NCI-H1417 treated with DMSO at 0.1 percent for 48 hours (cell line): ENCODE data around the gene GDF7.

ENCODE experiments used
- DNase-seq: peaks from one replicate; lab custom pipeline; 2025; lab: John Stamatoyannopoulos, UW

The GDF7 gene

GRCh38 chr2:20645301-20645701 lies 21.6 kb upstream of the GDF7 start:
- no peak for DNase-seq

- DNase-seq, result no peak
Measured at GRCh38 chr2:20645761-20646160, 21.2 kb upstream of the GDF7 start.

- DNase-seq, result no peak
Measured at GRCh38 chr2:20646446-20646845, 20.5 kb upstream of the GDF7 start.

GRCh38 chr2:20647211-20647610 lies 19.7 kb upstream of the GDF7 start:
- no peak for DNase-seq

- DNase-seq, result no peak
Measured at GRCh38 chr2:20647738-20648137, 19.2 kb upstream of the GDF7 start.

- DNase-seq, result no peak
Measured at GRCh38 chr2:20648206-20648605, 18.7 kb upstream of the GDF7 start.

- no peak for DNase-seq
Measured at GRCh38 chr2:20648831-20649230, 18.1 kb upstream of the GDF7 start.

GRCh38 chr2:20649576-20649975 lies 17.4 kb upstream of the GDF7 start:
- DNase-seq, result no peak

- no peak for DNase-seq
Measured at GRCh38 chr2:20649976-20650375, 17.0 kb upstream of the GDF7 start.

- no peak for DNase-seq
Measured at GRCh38 chr2:20650393-20650876, 16.5 kb upstream of the GDF7 start.

GRCh38 chr2:20650877-20651730 lies 15.8 kb upstream of the GDF7 start, which contains the start of gene HS1BP3:
Gene HS1BP3 (minus strand): TSS chr2:20651098. CDS start chr2:20651063, 35 bp downstream.
- peak; percentile 57 for DNase-seq

GRCh38 chr2:20651731-20652099 lies 15.2 kb upstream of the GDF7 start:
- no peak for DNase-seq

- DNase-seq, result no peak
Measured at GRCh38 chr2:20652141-20652540, 14.8 kb upstream of the GDF7 start.

- no peak for DNase-seq
Measured at GRCh38 chr2:20652673-20653575, 14.0 kb upstream of the GDF7 start.

- DNase-seq, result no peak
Measured at GRCh38 chr2:20653695-20654534, 13.0 kb upstream of the GDF7 start.

- DNase-seq, result no peak
Measured at GRCh38 chr2:20654535-20654813, 12.5 kb upstream of the GDF7 start.

- DNase-seq, result no peak
Measured at GRCh38 chr2:20656561-20656960, 10.4 kb upstream of the GDF7 start.

GRCh38 chr2:20657522-20658235 lies 9.3 kb upstream of the GDF7 start:
- DNase-seq, result no peak

- no peak for DNase-seq
Measured at GRCh38 chr2:20660506-20661420, 6.2 kb upstream of the GDF7 start.
